ENCODE results near the gene SHC2.

GRCh38 chr19:400976-401865, 59.6 kb downstream of the SHC2 start:
- TF ChIP-seq, protein P1, sequence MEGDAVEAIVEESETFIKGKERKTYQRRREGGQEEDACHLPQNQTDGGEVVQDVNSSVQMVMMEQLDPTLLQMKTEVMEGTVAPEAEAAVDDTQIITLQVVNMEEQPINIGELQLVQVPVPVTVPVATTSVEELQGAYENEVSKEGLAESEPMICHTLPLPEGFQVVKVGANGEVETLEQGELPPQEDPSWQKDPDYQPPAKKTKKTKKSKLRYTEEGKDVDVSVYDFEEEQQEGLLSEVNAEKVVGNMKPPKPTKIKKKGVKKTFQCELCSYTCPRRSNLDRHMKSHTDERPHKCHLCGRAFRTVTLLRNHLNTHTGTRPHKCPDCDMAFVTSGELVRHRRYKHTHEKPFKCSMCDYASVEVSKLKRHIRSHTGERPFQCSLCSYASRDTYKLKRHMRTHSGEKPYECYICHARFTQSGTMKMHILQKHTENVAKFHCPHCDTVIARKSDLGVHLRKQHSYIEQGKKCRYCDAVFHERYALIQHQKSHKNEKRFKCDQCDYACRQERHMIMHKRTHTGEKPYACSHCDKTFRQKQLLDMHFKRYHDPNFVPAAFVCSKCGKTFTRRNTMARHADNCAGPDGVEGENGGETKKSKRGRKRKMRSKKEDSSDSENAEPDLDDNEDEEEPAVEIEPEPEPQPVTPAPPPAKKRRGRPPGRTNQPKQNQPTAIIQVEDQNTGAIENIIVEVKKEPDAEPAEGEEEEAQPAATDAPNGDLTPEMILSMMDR (IDR thresholded peaks at IDR 0.05), result no peak
- no peak for TF ChIP-seq POLR2A (IDR thresholded peaks at IDR 0.05)

Data from adrenal gland (tissue), 5 donors.